Fibroblast of skin of left quadriceps (primary cell): ENCODE measurements around the gene BBLN.
A peak's percentile ranks its signal among the peaks of the same experiment; 100 is the strongest.
"Not testable (repeated sequence)": the region's sequence is repeated elsewhere in the genome, so short reads cannot be mapped to it uniquely, and the experiment has no call there.

Experiments
- DNase-seq, 2 experiments: peaks; one replicate each; pipeline ENCODE4 v3.0.0-alpha.2; 2013; ENCODE audit warnings: low read depth in 2 of 2

BBLN gene

GRCh38 chr9:128159784-128160602, at the start of gene BBLN:
TSS of gene BBLN (plus strand) at chr9:128160265. CDS start at chr9:128160408, 143 bp downstream.
- DNase-seq = peak; percentile 87 to 90

GRCh38 chr9:128111726-128112125, 48.3 kb upstream of the BBLN start:
- not testable (repeated sequence) for DNase-seq

GRCh38 chr9:128113526-128114325, 46.3 kb upstream of the BBLN start:
- no peak for DNase-seq

- no peak for DNase-seq
These were observed 45.5 kb upstream of the BBLN start for GRCh38 chr9:128114326-128115186.

GRCh38 chr9:128115187-128116103, 44.6 kb upstream of the BBLN start:
- no peak for DNase-seq

GRCh38 chr9:128116104-128117083, 43.7 kb upstream of the BBLN start:
- DNase-seq = no peak

- DNase-seq = peak; percentile 63 to 67
These were observed 42.2 kb upstream of the BBLN start for GRCh38 chr9:128117613-128118471.

- DNase-seq = no peak
These were observed 41.6 kb upstream of the BBLN start for GRCh38 chr9:128118472-128118857.

- no peak for DNase-seq
These were observed 40.9 kb upstream of the BBLN start for GRCh38 chr9:128118971-128119665.

GRCh38 chr9:128120061-128120740, 39.9 kb upstream of the BBLN start:
- DNase-seq = no peak

GRCh38 chr9:128120741-128121465, 39.2 kb upstream of the BBLN start:
- DNase-seq = no peak

- no peak for DNase-seq
These were observed 38.6 kb upstream of the BBLN start for GRCh38 chr9:128121466-128121810.

GRCh38 chr9:128121924-128122808, 37.9 kb upstream of the BBLN start:
- DNase-seq = no peak

- DNase-seq = no peak
These were observed 37.3 kb upstream of the BBLN start for GRCh38 chr9:128122809-128123175.

- no peak for DNase-seq
These were observed 36.5 kb upstream of the BBLN start for GRCh38 chr9:128123451-128124080.
